Activated CD4-positive, alpha-beta T cell treated with anti-CD3 and anti-CD28 coated beads for 24 hours (primary cell): ENCODE measurements around the gene PAK4.
A peak's percentile ranks its signal among the peaks of the same experiment; 100 is the strongest.
"Not testable (repeated sequence)": the region's sequence is repeated elsewhere in the genome, so short reads cannot be mapped to it uniquely, and the experiment has no call there.

Experiments
- DNase-seq, 2 donors: peaks; one replicate each; pipeline ENCODE4 v3.0.0-alpha.2; 2020; ENCODE audit warnings: low read depth in 2 of 2

The PAK4 gene

GRCh38 chr19:39206122-39206521 is 80.5 kb downstream of the PAK4 start:
- no peak for DNase-seq

GRCh38 chr19:39207293-39207836 is 81.8 kb downstream of the PAK4 start:
- DNase-seq: no peak

- no peak for DNase-seq
These were observed 82.7 kb downstream of the PAK4 start for GRCh38 chr19:39208175-39208795.

GRCh38 chr19:39209196-39209595 is 83.6 kb downstream of the PAK4 start:
- DNase-seq: no peak

GRCh38 chr19:39211731-39212374 is 86.3 kb downstream of the PAK4 start:
- DNase-seq: no peak

GRCh38 chr19:39212375-39212742 is 86.8 kb downstream of the PAK4 start:
- DNase-seq: peak; percentile 42 to 47

- DNase-seq: not testable (repeated sequence)
These were observed 89.7 kb downstream of the PAK4 start for GRCh38 chr19:39215323-39215722.

GRCh38 chr19:39217094-39217493 is 91.5 kb downstream of the PAK4 start:
- no peak for DNase-seq

- no peak for DNase-seq
These were observed 92.8 kb downstream of the PAK4 start for GRCh38 chr19:39218230-39219007.

- not testable (repeated sequence) for DNase-seq
These were observed 93.5 kb downstream of the PAK4 start for GRCh38 chr19:39219108-39219507.

GRCh38 chr19:39223703-39224279 is 98.2 kb downstream of the PAK4 start:
- no peak for DNase-seq

- no peak for DNase-seq
These were observed 99.3 kb downstream of the PAK4 start for GRCh38 chr19:39224910-39225309.
